ENCODE data around the gene DCLK1.

DNA sequence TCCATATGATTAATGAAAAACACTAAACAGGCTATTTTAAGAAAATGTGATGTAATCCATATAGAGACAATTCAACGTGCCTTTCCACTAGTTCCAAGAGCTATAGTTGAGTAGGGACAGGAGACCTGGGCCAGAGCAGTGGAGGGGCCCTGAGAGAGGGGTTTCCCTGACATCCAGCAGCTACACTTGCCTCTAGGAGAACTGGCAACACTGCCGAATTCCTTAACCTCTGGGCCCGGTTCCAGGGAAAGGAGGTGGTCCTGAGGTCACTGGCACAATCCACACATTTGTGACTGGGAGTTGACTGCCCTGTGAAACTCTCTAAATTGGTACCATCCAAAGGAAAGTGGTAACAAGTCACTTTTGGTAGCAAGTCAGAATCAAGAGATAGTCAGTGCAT is 264.4 kb downstream of the DCLK1 start:
- TF ChIP-seq, protein P1, sequence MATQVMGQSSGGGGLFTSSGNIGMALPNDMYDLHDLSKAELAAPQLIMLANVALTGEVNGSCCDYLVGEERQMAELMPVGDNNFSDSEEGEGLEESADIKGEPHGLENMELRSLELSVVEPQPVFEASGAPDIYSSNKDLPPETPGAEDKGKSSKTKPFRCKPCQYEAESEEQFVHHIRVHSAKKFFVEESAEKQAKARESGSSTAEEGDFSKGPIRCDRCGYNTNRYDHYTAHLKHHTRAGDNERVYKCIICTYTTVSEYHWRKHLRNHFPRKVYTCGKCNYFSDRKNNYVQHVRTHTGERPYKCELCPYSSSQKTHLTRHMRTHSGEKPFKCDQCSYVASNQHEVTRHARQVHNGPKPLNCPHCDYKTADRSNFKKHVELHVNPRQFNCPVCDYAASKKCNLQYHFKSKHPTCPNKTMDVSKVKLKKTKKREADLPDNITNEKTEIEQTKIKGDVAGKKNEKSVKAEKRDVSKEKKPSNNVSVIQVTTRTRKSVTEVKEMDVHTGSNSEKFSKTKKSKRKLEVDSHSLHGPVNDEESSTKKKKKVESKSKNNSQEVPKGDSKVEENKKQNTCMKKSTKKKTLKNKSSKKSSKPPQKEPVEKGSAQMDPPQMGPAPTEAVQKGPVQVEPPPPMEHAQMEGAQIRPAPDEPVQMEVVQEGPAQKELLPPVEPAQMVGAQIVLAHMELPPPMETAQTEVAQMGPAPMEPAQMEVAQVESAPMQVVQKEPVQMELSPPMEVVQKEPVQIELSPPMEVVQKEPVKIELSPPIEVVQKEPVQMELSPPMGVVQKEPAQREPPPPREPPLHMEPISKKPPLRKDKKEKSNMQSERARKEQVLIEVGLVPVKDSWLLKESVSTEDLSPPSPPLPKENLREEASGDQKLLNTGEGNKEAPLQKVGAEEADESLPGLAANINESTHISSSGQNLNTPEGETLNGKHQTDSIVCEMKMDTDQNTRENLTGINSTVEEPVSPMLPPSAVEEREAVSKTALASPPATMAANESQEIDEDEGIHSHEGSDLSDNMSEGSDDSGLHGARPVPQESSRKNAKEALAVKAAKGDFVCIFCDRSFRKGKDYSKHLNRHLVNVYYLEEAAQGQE (IDR thresholded peaks at IDR 0.05; ENCODE audit: insufficient read depth in 1 of 2, low read depth in 2 of 2, low read length in 2 of 2): no peak
- no peak for TF ChIP-seq POLR2AphosphoS5 (IDR thresholded peaks at IDR 0.05; ENCODE audit: low read depth, low read length)
- no peak for TF ChIP-seq SIN3A (IDR thresholded peaks at IDR 0.05; ENCODE audit: borderline replicate concordance, insufficient read depth, low read length)
- TF ChIP-seq FOXP2 (optimal IDR thresholded peaks at IDR 0.05; ENCODE audit: borderline replicate concordance, extremely low read depth, extremely low read length, insufficient read depth): no peak
- TF ChIP-seq TAF1 (IDR thresholded peaks at IDR 0.05; ENCODE audit: borderline replicate concordance, insufficient read depth, low read length): no peak
